DOHH2 (cell line): ENCODE measurements around the gene OCA2.

ENCODE experiments used
- EZH2phosphoT487 ChIP-seq: fragments of 200-600 bp; sonication (generic); IDR thresholded peaks from 2 replicates; pipeline ENCODE4 v1.6.1; 2017; ENCODE audit warnings: borderline replicate concordance, mild to moderate bottlenecking, antibody characterized with exemption, low read length, moderate library complexity, mixed read lengths
- TF ChIP-seq, protein P1 (sequence below): fragments of 200-600 bp; sonication (generic); IDR thresholded peaks from one replicate; pipeline ENCODE4 v1.5.1; 2014; ENCODE audit warnings: antibody characterized with exemption, mild to moderate bottlenecking, low read depth, low read length; ENCODE audit not compliant: poor library complexity, severe bottlenecking

DNA sequence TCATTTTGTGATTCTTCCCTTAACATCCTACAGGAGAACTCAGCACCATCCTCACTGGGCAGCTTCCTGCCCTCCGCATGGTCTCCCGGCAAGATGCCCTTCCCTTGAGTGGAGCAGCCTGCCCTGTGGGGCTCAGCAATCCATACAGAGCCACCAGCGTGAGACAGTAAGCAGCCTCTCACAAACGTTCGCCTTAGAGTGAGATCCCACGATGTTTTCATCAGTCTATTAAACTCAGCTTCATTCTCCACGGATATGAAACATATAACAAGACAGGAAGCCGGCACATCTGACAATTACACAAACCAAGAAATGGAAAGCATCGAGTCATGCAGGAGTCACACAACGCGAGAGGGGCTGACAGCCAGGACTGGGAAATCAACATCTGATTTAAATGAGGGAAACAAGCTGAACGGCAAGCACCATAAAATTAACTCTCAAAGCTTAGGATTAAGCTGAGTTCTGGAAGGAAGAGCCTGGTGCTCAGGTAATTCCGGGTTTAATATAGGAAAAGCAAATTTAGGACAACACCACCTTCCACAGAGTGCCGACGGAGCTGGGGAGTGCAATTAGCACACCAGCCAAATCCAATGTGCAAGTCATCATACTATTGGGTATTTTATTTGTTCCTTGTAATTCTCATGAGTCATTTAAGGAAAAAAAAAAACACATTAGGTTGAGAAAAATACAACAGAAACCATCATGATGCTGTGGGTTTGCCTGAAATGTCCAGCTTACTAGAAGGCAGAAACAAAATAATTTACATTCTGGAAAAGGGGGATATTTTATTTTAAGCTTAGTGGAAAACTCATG lies 272.0 kb downstream of the OCA2 start:
- TF ChIP-seq, protein P1, sequence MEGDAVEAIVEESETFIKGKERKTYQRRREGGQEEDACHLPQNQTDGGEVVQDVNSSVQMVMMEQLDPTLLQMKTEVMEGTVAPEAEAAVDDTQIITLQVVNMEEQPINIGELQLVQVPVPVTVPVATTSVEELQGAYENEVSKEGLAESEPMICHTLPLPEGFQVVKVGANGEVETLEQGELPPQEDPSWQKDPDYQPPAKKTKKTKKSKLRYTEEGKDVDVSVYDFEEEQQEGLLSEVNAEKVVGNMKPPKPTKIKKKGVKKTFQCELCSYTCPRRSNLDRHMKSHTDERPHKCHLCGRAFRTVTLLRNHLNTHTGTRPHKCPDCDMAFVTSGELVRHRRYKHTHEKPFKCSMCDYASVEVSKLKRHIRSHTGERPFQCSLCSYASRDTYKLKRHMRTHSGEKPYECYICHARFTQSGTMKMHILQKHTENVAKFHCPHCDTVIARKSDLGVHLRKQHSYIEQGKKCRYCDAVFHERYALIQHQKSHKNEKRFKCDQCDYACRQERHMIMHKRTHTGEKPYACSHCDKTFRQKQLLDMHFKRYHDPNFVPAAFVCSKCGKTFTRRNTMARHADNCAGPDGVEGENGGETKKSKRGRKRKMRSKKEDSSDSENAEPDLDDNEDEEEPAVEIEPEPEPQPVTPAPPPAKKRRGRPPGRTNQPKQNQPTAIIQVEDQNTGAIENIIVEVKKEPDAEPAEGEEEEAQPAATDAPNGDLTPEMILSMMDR = no peak
- TF ChIP-seq EZH2phosphoT487 = no peak
